ENCODE results near the gene EML4. TPM values are rescaled to one million over a fixed set of nuclear protein-coding genes. Genes with fewer than 3 reads are reported as not detected.

The EML4 gene
- total RNA-seq, 1 experiment from 2014 or later, result 68.2 TPM

GRCh38 chr2:42300527-42300926 lies 131.4 kb downstream of the EML4 start:
- BruUV-seq (replicated peaks), result no TSS peak
- Mint-ChIP-seq H3K4me1 (ENCODE audit: low read depth, unreplicated experiment) (no peaks in the 10 kb centered on the region), H3K27ac (ENCODE audit: unreplicated experiment) (no peak overlapping the region), H3K36me3 (ENCODE audit: insufficient read depth, unreplicated experiment) (peaks cover 26% of the 10 kb centered on the region), H3K9me3 (ENCODE audit: low read depth, unreplicated experiment) (no peaks in the 10 kb centered on the region), H3K4me3 (ENCODE audit: low read depth, unreplicated experiment) (no peak overlapping the region), H3K27me3 (ENCODE audit: unreplicated experiment) (no peaks in the 10 kb centered on the region)
- no peak for TF ChIP-seq CTCF (IDR thresholded peaks at IDR 0.05; ENCODE audit: unreplicated experiment)
- intact Hi-C loops (cut with micrococcal nuclease; ENCODE audit: unreplicated experiment), result no loop called here
- CTCF ChIA-PET, result no interaction called here
- no peak for DNase-seq

- H3K27me3 Mint-ChIP-seq (ENCODE audit: unreplicated experiment), result no peaks in the 10 kb centered on the region
- peaks cover 9% of the 10 kb centered on the region for H3K36me3 Mint-ChIP-seq (ENCODE audit: insufficient read depth, unreplicated experiment)
- no peak for TF ChIP-seq CTCF (IDR thresholded peaks at IDR 0.05; ENCODE audit: unreplicated experiment)
- BruUV-seq (replicated peaks), result no TSS peak
- H3K4me3 Mint-ChIP-seq (ENCODE audit: low read depth, unreplicated experiment), result no peak overlapping the region
- H3K9me3 Mint-ChIP-seq (ENCODE audit: low read depth, unreplicated experiment), result no peaks in the 10 kb centered on the region
- CTCF ChIA-PET, result no interaction called here
- H3K4me1 Mint-ChIP-seq (ENCODE audit: low read depth, unreplicated experiment), result no peaks in the 10 kb centered on the region
- H3K27ac Mint-ChIP-seq (ENCODE audit: unreplicated experiment), result no peak overlapping the region
- DNase-seq, result no peak
- intact Hi-C loops (cut with micrococcal nuclease; ENCODE audit: unreplicated experiment), result no loop called here
Measured at GRCh38 chr2:42303252-42303651, 134.1 kb downstream of the EML4 start.

- H3K27me3 Mint-ChIP-seq (ENCODE audit: unreplicated experiment), result no peaks in the 10 kb centered on the region
Measured at GRCh38 chr2:42304059-42304713, 135.0 kb downstream of the EML4 start.

GRCh38 chr2:42307180-42307579 lies 138.0 kb downstream of the EML4 start:
- TF ChIP-seq CTCF (IDR thresholded peaks at IDR 0.05; ENCODE audit: unreplicated experiment), result no peak
- BruUV-seq (replicated peaks), result no TSS peak
- H3K36me3 Mint-ChIP-seq (ENCODE audit: insufficient read depth, unreplicated experiment), result peaks cover 5% of the 10 kb centered on the region

More at GRCh38 chr2:42304059-42304713, 135.0 kb downstream of the EML4 start:
- TF ChIP-seq CTCF (IDR thresholded peaks at IDR 0.05; ENCODE audit: unreplicated experiment), result no peak
- no peaks in the 10 kb centered on the region for H3K9me3 Mint-ChIP-seq (ENCODE audit: low read depth, unreplicated experiment)
- H3K4me3 Mint-ChIP-seq (ENCODE audit: low read depth, unreplicated experiment), result no peak overlapping the region
- no TSS peak for BruUV-seq (replicated peaks)
- H3K27ac Mint-ChIP-seq (ENCODE audit: unreplicated experiment), result no peak overlapping the region
- H3K36me3 Mint-ChIP-seq (ENCODE audit: insufficient read depth, unreplicated experiment), result peaks cover 9% of the 10 kb centered on the region
- no peaks in the 10 kb centered on the region for H3K4me1 Mint-ChIP-seq (ENCODE audit: low read depth, unreplicated experiment)
- intact Hi-C loops (cut with micrococcal nuclease; ENCODE audit: unreplicated experiment), result no loop called here
- no peak for DNase-seq
- CTCF ChIA-PET, result no interaction called here

More at GRCh38 chr2:42307180-42307579, 138.0 kb downstream of the EML4 start:
- DNase-seq, result no peak
- intact Hi-C loops (cut with micrococcal nuclease; ENCODE audit: unreplicated experiment), result no loop called here
- Mint-ChIP-seq H3K4me1 (ENCODE audit: low read depth, unreplicated experiment) (no peaks in the 10 kb centered on the region), H3K9me3 (ENCODE audit: low read depth, unreplicated experiment) (no peaks in the 10 kb centered on the region), H3K27ac (ENCODE audit: unreplicated experiment) (no peak overlapping the region), H3K4me3 (ENCODE audit: low read depth, unreplicated experiment) (no peak overlapping the region), H3K27me3 (ENCODE audit: unreplicated experiment) (no peaks in the 10 kb centered on the region)
- CTCF ChIA-PET, result no interaction called here

Measured in Calu3 (cell line).